ENCODE measurements around the gene ANK3. TPM values are rescaled to one million over a fixed set of nuclear protein-coding genes. Genes with fewer than 3 reads are reported as not detected.

The ANK3 gene
- total RNA-seq, 8 experiments from 2014 or later, result 8.1 to 191 (median 78.3) TPM

DNA sequence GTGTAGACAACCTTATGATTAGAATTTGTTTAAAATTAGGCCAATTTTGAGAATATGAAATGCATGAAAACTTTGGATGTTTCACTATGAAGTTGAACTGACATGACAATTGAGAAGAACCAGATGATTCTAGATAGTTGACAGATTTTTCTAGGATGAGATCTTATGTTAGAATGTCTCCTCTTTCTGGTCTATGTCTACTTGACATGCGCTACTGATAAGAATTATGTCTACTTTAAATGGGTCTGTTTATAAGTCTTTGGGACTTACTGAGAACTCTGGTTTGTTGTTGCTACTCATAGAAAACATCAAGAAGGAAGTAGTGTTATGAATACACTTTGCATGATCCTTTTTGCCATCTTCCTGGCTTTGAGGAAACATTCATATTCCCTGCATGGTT lies 255.1 kb downstream of the ANK3 start:
- Histone ChIP-seq H3K4me1 (replicated peaks in 1 of 2) (peaks cover 0 to 7% of the 10 kb centered on the region in 2 donors), H3K4me3 (no peak overlapping the region), H3K27ac (no peak overlapping the region)
- 88 to 100% (median 100%) methylated on average over 1 of the region's 1 CpG for WGBS, 10 experiments
- ATAC-seq (replicated peaks in 6 of 8), result no peak
- in situ Hi-C loops (cut with MboI; ENCODE audit: low pct_unique_long_range_greater_than_20kb in 2 of 9, low sequenced_read_pairs in 9 of 9, unreplicated experiment in 9 of 9), result no loop called here

DNA sequence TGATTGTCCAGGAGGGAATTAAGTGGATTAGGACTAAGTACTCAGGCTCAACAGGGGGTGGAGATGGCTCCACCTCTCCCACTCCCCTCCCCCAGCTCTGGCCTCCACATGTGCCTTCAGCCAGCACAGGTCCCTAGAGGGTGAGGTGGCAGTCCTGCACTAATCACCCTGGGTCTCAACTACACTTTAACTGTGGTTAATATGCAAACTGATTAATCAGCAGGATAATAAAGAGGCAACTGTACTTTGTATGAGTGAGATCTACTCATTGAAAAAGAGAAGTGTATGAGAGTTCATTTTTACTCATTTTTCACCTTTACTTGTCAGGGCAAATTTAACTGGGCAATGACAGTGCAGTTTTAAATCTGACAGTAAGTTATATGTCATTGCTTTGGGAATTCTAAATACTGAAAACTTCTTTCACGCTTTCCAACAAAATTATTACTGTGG lies 259.5 kb downstream of the ANK3 start:
- in situ Hi-C loops (cut with MboI; ENCODE audit: low pct_unique_long_range_greater_than_20kb in 2 of 9, low sequenced_read_pairs in 9 of 9, unreplicated experiment in 9 of 9), result no loop called here
- Histone ChIP-seq H3K27ac (peak overlapping the region in 1 of 2 donors; percentile 14), H3K4me3 (no peak overlapping the region), H3K4me1 (replicated peaks in 1 of 2) (peaks cover 0 to 3% of the 10 kb centered on the region in 2 donors)
- WGBS, 10 experiments, result 71 to 100% (median 96%) methylated on average over 1 of the region's 1 CpG; no CpG with 5 or more reads in 2 of the 10 experiments
- peak in 6 of 8 experiments; percentile 50 to 66 (median 59) for ATAC-seq (replicated peaks in 6 of 8)

DNA sequence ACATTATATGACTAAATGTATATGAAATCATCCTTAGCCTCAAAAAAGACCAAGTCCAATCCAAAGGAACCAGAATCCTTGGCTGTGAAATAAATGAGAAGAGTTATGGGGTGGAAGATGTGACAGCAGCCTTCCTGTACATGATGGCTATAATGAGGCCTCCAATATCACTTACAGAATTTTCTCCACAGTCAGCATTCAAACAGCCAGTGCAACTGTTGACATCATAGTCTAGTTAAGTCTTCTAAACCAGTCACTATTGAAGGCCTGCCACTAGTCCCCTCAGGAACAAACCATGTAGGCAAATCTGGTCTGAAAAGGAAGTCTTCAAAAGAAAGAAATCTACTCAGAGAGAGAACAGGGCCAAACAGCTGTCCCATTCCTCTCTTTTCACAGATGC lies 263.8 kb downstream of the ANK3 start:
- H3K27ac ChIP-seq, result no peak overlapping the region
- ATAC-seq (replicated peaks in 6 of 8), result no peak
- H3K4me3 ChIP-seq, result no peak overlapping the region
- in situ Hi-C loops (cut with MboI; ENCODE audit: low pct_unique_long_range_greater_than_20kb in 2 of 9, low sequenced_read_pairs in 9 of 9, unreplicated experiment in 9 of 9), result no loop called here
- peaks cover 0 to 3% of the 10 kb centered on the region in 2 donors for H3K4me1 ChIP-seq (replicated peaks in 1 of 2)

DNA sequence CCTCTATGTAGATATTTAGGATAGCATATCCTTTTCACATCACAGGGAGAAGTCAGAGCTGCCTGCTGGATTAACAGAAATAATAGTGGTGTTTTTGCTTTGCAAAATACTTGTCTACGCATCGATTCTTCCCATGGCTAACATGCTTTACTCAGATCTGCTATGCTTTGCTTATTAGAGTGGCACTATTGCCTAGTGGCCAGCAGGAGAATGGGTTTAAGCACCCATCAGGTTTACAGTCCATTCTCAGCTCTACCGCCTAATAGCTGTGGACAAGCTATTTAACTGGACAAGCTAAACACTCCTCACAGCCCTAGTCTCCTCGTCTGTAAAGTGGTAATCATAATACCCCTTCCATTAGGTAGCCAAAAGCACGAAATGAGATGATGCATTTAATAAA lies 265.1 kb downstream of the ANK3 start:
- 67 to 100% (median 90%) methylated on average over 1 to 5 of the region's 5 CpGs; no CpG with 5 or more reads in 2 of the 10 experiments for WGBS, 10 experiments
- Histone ChIP-seq H3K4me1 (replicated peaks in 1 of 2) (no peaks in the 10 kb centered on the region), H3K4me3 (no peak overlapping the region), H3K27ac (no peak overlapping the region)
- no peak for ATAC-seq (replicated peaks in 6 of 8)
- in situ Hi-C loops (cut with MboI; ENCODE audit: low pct_unique_long_range_greater_than_20kb in 2 of 9, low sequenced_read_pairs in 9 of 9, unreplicated experiment in 9 of 9), result loop anchor here in 3 of 9 experiments (25.0 kb wide), 2 partner anchors 88 to 313 kb away; no protein-coding TSS in a partner anchor

DNA sequence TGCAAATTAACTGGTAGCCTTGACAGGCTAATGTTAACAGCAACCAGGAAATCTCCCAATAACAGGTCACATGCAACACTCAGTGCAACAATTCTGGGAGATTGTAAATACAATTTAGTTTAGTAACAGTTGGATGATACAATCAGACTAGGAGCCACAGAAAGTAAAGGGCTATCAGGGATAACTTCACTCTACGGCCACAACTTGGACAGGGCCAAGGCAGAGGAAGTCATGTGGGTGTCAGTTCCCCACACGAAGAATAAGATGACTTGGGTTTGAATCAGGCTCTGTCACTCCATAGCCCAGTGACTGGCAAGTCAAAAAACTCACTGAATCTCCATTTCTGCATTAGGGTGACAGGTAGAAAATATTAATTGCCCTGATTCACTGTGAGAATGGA lies 266.0 kb downstream of the ANK3 start:
- in situ Hi-C loops (cut with MboI; ENCODE audit: low pct_unique_long_range_greater_than_20kb in 2 of 9, low sequenced_read_pairs in 9 of 9, unreplicated experiment in 9 of 9), result loop anchor here in 3 of 9 experiments (25.0 kb wide), 2 partner anchors 89 to 314 kb away; no protein-coding TSS in a partner anchor
- Histone ChIP-seq H3K4me3 (no peak overlapping the region), H3K27ac (no peak overlapping the region), H3K4me1 (replicated peaks in 1 of 2) (no peaks in the 10 kb centered on the region)
- ATAC-seq (replicated peaks in 6 of 8), result peak in 4 of 8 experiments; percentile 10 to 50 (median 32)
- 0 to 100% (median 84%) methylated on average over 1 to 2 of the region's 2 CpGs; no CpG with 5 or more reads in 4 of the 10 experiments for WGBS, 10 experiments

DNA sequence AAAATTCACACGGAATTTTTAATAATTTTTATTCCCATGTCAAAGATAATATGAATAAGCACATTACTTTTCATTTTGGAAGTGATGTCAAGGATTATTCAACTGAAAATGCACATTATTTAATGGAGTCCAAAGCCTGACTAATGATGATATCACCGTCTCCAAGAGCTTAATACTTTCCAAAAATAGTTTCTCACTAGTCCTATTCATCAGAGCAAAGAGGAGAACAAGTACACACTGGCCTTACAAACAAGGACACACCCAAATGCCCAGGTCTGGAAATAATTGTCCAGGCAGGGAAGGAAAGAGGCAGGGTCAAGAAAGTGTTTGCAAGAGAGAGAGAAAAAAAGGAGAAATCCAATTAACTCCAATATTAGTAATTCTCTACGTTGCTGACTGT lies 266.5 kb downstream of the ANK3 start:
- Histone ChIP-seq H3K4me1 (replicated peaks in 1 of 2) (no peaks in the 10 kb centered on the region), H3K4me3 (no peak overlapping the region), H3K27ac (no peak overlapping the region)
- peak in 7 of 8 experiments; percentile 48 to 97 (median 82) for ATAC-seq (replicated peaks in 6 of 8)
- 0 to 100% (median 83%) methylated on average over 1 to 3 of the region's 3 CpGs for WGBS, 10 experiments
- in situ Hi-C loops (cut with MboI; ENCODE audit: low pct_unique_long_range_greater_than_20kb in 2 of 9, low sequenced_read_pairs in 9 of 9, unreplicated experiment in 9 of 9), result loop anchor here in 3 of 9 experiments (25.0 kb wide), 2 partner anchors 89 to 314 kb away; no protein-coding TSS in a partner anchor

DNA sequence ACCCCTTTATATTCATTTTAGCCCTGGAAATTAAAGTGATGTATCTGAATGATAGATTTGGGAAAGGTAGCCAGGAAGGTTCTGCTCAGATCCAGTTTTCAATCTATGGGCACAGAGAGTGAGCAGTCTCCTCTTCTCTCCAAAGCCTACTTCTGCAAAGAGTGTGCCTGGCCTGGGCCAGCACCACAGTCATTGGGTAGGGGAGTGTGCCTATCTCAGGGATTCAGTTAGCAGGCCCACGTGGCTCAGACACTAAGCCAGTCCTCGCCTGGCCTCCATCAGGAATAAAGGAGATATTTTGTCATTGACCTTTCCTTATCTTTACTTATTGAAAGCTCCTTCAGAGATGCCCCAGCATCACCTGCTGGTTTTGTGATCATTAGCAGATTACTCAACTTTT lies 267.5 kb downstream of the ANK3 start:
- no peak overlapping the region for H3K27ac ChIP-seq
- 76 to 100% (median 100%) methylated on average over 1 to 2 of the region's 2 CpGs; no CpG with 5 or more reads in 3 of the 10 experiments for WGBS, 10 experiments
- in situ Hi-C loops (cut with MboI; ENCODE audit: low pct_unique_long_range_greater_than_20kb in 2 of 9, low sequenced_read_pairs in 9 of 9, unreplicated experiment in 9 of 9), result loop anchor here in 3 of 9 experiments (25.0 kb wide), 2 partner anchors 90 to 315 kb away; no protein-coding TSS in a partner anchor
- ATAC-seq (replicated peaks in 6 of 8), result no peak
- no peaks in the 10 kb centered on the region for H3K4me1 ChIP-seq (replicated peaks in 1 of 2)
- H3K4me3 ChIP-seq, result no peak overlapping the region

DNA sequence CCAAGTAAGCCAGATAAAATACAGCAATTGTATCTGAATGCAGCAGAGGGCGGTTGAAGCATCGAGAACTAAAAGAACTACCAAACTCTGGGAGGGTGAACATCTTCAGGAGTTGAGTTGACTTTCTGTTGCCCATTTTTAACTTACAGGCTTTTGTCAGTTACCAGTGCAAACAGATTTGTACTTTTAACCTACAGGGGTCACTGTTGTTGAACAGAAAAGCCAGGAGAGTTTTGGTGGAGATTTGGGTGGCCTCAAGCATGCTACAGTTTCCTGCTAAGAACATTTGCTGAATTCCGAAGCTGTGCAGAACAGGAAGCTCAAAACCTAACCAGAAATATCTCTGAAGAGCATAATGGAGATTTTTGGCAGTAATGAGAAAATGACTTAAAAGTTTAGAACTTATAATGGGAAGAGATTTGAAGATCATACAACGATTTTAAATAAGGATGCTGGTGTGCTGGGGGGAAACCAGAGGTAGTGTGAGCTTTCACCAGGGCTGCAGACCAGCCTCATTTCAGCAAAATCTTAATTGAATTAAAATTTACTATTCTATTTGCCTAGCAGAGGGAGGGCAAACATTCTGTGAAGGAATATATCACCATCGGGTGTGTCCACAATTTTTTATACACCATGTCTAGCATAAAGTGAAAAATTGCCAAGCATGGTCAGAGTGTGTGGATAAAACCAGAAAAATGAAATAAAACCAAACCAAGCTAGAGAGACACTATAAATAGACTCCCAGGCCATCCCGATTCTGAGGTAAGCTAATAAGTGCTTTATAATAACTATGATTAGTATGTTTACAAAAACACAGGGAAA lies 274.7 kb downstream of the ANK3 start:
- Histone ChIP-seq H3K4me1 (replicated peaks in 1 of 2) (no peaks in the 10 kb centered on the region), H3K27ac (no peak overlapping the region), H3K4me3 (no peak overlapping the region)
- 0 to 97% (median 40%) methylated on average over 1 to 6 of the region's 6 CpGs for WGBS, 10 experiments
- ATAC-seq (replicated peaks in 6 of 8), result peak in 3 of 8 experiments; percentile 62 to 91 (median 86)
- in situ Hi-C loops (cut with MboI; ENCODE audit: low pct_unique_long_range_greater_than_20kb in 2 of 9, low sequenced_read_pairs in 9 of 9, unreplicated experiment in 9 of 9), result loop anchor here in 3 of 9 experiments (10.0 to 25.0 kb wide), 3 partner anchors 90 to 322 kb away; no protein-coding TSS in a partner anchor

DNA sequence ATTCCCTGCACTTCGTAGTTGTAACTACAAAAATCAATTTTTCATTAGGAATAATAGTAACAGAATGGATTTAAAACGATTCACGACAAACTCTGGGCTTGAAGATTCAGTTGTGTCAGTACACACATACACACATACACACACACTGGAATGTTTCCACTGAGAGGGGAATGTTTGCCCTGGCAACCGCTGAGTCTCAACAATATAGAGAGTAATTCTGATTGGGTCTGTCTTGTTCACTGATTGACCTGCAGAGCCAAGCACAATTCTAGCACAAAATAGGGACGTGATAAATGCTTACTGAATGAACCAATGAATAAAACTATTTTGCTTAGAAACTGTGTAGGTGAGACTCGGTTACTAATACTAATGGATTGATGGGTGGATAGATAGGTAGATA lies 278.9 kb downstream of the ANK3 start:
- in situ Hi-C loops (cut with MboI; ENCODE audit: low pct_unique_long_range_greater_than_20kb in 2 of 9, low sequenced_read_pairs in 9 of 9, unreplicated experiment in 9 of 9), result loop anchor here in 3 of 9 experiments (10.0 to 25.0 kb wide), 3 partner anchors 94 to 327 kb away; no protein-coding TSS in a partner anchor
- peak in 1 of 8 experiments; percentile 92 for ATAC-seq (replicated peaks in 6 of 8)
- Histone ChIP-seq H3K4me3 (no peak overlapping the region), H3K4me1 (replicated peaks in 1 of 2) (no peaks in the 10 kb centered on the region), H3K27ac (no peak overlapping the region)
- WGBS, 10 experiments, result 54 to 96% (median 78%) methylated on average over 3 to 6 of the region's 6 CpGs; no CpG with 5 or more reads in 1 of the 10 experiments

DNA sequence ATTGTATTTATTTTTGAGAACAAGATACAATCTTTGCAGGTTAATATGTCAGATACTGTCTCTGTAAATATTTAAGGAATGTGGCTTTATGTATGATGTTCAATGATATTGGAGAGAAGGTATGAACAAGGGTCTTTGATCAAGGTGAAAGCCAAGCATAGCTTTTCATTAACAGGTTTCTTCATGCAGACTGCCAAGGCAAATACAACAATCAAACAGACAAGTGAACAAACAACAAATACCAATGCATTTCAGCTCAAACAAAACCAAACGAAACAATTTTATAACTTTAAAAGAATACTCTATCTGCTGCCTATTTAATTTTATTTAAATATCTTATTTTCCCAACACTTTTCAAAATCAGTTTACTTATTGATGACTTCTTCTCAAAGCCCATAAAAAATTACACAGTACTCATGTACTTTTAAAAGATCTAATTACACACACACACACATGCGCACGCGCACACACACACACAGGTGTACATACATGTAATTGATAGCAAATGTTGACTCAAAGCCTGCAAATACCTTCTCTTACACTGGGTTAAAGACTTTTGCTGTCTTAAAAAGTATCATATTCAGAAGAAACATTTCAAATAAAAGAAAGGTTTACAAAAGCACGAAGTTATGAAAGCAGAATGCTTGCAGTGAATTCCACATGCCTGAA lies 282.2 kb downstream of the ANK3 start:
- H3K4me1 ChIP-seq (replicated peaks in 1 of 2), result no peaks in the 10 kb centered on the region
- no peak overlapping the region for H3K27ac ChIP-seq
- in situ Hi-C loops (cut with MboI; ENCODE audit: low pct_unique_long_range_greater_than_20kb in 2 of 9, low sequenced_read_pairs in 9 of 9, unreplicated experiment in 9 of 9), result loop anchor here in 3 of 9 experiments (25.0 kb wide), 2 partner anchors 105 to 330 kb away; no protein-coding TSS in a partner anchor
- 60 to 100% (median 91%) methylated on average over 2 to 5 of the region's 5 CpGs for WGBS, 10 experiments
- H3K4me3 ChIP-seq, result no peak overlapping the region
- ATAC-seq (replicated peaks in 6 of 8), result no peak

DNA sequence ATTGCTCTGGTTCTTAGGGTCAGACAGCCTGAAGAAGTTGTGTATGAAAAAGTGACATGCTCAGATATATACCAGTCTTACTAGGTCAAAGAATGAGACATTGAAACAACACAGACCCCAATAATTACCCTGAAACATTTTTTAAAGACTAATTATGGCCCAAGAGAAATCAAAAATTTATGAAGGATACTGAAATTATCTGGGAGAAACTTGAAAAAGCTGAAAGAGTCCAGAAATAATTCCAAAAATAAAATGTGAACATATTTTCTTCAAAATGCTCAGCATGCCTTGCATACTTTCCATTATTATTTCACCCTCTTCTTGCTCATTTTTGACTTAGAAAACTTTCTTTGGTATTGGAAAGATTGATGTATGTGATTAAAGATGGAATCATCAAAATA lies 284.4 kb downstream of the ANK3 start:
- in situ Hi-C loops (cut with MboI; ENCODE audit: low pct_unique_long_range_greater_than_20kb in 2 of 9, low sequenced_read_pairs in 9 of 9, unreplicated experiment in 9 of 9), result loop anchor here in 3 of 9 experiments (25.0 kb wide), 2 partner anchors 107 to 332 kb away; no protein-coding TSS in a partner anchor
- Histone ChIP-seq H3K4me3 (no peak overlapping the region), H3K27ac (no peak overlapping the region), H3K4me1 (replicated peaks in 1 of 2) (peaks cover 0 to 2% of the 10 kb centered on the region in 2 donors)
- no peak for ATAC-seq (replicated peaks in 6 of 8)

DNA sequence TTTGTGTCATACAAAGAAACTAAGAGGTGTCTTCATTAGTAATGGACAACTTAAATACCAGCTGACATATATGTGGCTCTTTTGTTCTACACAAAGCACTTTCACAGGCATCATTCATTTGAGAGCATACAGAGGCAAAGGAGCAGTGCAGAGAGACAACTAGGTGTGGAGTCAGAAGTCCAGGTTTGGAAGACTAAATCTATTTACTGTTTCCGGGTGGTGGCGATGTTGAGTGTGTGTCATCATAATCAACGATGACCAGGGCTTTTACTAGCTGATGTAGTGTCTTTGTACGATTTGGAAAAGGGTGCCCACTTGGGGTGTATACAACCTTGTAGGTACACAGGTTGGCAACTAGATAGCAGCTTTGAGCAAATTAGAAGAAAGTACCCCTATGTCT lies 287.9 kb downstream of the ANK3 start:
- ATAC-seq (replicated peaks in 6 of 8), result no peak
- H3K27ac ChIP-seq, result no peak overlapping the region
- WGBS, 10 experiments, result 60 to 100% (median 86%) methylated on average over 1 to 4 of the region's 4 CpGs; no CpG with 5 or more reads in 2 of the 10 experiments
- H3K4me3 ChIP-seq, result no peak overlapping the region
- peaks cover 0 to 6% of the 10 kb centered on the region in 2 donors for H3K4me1 ChIP-seq (replicated peaks in 1 of 2)
- in situ Hi-C loops (cut with MboI; ENCODE audit: low pct_unique_long_range_greater_than_20kb in 2 of 9, low sequenced_read_pairs in 9 of 9, unreplicated experiment in 9 of 9), result loop anchor here in 3 of 9 experiments (25.0 kb wide), 2 partner anchors 110 to 335 kb away; no protein-coding TSS in a partner anchor
